Amniotic epithelial cell (primary cell): Measurements from ENCODE around the gene ZSCAN26.

ENCODE experiments used
- DNase-seq: peaks from one replicate; pipeline ENCODE4 v3.0.0-alpha.2; 2010; ENCODE audit warnings: low read depth

Gene ZSCAN26

DNA sequence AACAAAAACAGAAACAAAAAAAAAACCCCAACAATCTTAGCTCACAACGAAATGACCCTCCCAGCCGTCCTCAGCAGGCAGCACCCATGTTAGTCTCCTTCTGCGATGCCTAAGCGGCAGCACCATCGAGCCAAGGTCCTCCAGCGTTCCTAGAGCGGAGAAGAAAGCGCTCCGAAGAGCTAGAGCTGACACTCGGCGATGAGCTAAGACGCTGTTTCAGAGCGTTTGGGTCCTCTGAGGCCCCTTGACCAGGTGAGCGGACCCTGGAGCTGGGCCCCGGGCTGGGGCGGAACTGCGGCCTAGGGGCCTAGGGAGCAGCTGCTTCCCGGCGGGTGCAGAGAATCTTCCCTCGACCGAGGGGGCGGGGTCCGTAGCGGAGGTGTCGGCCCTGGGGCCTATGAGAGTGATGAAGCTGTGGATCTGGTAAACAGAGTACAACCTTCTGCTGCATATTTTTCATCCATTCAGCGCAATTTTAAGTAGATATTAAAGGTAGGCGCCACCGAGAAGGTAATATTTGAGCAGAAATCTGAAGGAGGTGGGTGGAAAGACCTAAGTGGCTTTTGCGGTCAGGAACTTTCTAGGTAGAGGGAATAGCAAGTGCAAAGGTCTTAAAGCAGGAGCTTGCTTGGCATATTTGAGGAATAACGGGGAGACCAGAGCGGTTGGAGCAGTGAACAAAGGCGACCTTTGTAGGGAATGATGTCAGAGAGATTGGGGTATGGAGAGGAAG lies at the start of gene ZSCAN26:
TSS of gene ZSCAN26 (plus strand) at position 182 of the 733 bp plus-strand sequence. CDS start 4,777 bp downstream, outside the sequence.
- DNase-seq, result peak; percentile 87

DNA sequence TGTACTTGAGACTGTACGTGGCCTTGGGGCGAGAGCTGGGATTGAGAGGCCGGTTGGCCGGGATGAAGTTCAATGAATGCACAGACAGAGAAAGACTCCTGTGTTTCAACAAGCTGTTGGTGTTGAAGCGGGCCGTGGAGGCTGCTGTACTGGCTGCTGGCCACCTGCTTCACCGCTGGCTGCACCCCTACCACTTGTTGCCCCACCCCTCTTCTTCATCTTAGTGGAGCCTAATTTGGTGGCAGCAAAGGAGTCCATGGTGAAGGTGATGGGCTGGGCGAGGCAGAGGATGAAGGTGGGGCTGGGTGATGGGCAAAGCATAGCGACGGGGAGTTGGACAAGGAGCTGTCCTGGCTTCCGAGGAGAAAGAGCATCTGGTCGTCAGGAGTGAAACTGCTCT lies 49.1 kb upstream of the ZSCAN26 start:
- no peak for DNase-seq

DNA sequence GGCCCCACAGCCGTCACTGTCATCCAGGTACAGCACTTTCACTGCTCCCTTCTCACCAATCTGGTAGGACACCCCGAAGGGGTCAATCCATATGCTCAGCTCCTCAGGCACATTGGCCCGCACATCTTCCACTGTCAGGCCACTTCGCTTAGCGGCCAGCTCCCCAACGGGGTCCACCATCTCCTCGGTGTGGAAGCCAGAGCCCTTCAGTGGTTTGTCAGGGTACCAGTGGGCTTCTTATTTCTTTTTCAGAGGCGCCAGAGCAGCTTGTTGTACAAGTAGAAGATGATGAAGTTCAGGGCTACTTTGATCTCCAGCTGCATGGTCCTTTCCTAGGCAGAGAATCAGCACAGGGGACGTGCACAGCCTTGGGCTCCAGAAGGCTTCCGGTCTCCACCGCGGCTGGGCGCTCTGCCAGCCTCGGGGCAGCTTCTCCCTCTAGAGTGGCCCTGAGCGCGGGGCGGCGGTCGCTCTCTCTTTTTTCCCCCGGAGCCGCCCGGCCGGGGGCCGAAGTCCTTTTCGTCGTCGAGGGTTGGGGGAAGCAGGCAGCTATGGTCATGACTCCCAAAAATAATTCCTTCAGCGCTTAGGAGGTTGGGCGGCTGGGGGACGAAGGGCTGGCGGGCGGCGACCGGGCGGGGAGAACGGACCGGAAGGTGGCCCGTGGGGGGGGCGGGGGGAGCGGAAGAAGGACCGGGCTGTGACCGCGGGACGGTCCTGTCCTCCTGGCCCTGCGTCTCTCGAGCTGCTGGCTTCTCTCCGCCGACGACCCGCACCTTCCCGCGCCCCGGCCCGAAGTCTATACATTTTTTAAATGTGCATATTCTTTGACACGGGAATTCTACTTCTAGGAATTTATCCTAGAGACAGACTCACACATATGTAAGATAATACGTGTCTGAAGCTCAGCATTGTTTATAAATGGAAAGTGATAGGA lies 48.4 kb upstream of the ZSCAN26 start:
- peak; percentile 40 for DNase-seq

DNA sequence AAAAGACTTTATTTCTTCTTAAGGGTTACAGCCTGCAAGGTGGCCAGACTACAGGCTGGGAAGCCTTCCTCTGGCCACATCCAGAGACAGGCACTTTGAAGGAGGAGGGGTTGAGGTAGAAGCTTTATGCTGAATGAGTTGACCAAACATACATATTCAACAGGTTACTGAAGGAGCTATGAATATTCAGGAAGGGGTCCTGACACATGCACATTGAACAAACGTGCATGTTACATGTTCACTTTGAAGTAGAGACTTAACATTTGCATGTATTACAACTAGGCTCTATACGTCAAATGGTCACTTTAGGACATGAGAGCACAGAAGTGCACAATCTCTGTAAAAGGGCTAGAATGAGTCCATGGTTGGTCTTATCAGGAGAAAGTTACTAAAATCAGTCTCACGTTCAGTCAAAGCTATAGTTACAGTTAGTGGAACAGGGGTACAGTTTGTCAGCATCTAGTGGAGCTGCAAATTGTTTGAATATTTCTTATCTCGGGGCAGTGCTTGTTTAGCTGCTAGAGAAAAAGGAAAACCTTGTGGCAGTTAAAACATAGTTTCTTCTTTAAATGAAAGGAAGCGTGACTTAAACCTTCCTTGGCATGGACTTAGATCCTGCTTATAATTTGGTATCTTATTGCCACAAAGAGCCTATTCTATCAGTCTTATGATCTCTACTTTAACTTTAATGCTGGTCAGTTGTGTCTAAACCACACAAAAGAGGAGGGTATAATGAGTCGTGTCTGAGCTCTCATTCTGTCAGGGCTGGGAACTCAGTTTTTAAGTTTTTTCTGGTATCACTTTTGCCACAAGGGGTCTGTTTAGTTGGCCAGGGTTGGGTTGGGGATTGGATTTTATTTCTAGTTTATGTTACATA lies 46.4 kb upstream of the ZSCAN26 start:
- no peak for DNase-seq

DNA sequence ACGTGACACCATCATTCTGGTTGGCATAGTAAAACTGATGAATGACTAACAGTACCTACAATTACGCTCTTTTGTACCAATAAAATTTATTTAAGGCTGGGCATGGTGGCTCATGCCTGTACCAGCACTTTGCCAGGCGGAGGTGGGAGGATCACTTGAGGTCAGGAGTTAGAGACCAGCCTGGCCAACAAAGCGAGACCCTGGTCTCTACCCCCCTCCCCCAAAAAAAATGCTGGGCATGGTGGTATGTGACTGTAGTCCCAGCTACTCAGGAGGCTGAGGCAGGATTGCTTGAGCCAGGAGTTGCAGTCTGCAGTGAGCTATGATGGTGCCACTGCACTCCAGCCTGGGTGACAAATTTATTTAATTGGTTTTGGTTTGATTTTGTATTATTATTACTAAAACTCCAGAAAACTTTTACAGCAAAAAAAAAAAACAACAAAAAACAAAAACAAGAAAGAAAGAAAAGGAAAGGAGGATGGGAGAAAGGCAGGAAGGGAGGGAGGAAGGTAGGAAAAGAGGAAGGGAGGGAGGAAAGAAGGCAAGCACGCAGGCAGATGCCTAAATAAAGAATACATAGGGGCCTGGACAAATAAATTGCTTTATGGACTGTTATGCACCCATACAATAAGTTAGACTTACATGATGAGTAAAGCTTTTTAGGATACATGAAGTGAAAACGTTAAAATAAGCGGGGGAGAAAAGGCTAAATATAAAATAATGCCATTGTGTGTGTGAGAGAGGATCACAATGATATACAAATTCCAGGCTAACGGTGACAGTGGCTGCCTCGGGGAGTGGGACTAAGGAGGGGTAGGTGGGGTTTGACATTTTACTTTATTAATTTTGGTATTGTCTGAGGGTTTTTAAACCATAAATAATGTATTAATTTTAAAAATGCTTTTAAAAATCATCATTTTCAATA lies 42.5 kb upstream of the ZSCAN26 start:
- DNase-seq, result no peak

DNA sequence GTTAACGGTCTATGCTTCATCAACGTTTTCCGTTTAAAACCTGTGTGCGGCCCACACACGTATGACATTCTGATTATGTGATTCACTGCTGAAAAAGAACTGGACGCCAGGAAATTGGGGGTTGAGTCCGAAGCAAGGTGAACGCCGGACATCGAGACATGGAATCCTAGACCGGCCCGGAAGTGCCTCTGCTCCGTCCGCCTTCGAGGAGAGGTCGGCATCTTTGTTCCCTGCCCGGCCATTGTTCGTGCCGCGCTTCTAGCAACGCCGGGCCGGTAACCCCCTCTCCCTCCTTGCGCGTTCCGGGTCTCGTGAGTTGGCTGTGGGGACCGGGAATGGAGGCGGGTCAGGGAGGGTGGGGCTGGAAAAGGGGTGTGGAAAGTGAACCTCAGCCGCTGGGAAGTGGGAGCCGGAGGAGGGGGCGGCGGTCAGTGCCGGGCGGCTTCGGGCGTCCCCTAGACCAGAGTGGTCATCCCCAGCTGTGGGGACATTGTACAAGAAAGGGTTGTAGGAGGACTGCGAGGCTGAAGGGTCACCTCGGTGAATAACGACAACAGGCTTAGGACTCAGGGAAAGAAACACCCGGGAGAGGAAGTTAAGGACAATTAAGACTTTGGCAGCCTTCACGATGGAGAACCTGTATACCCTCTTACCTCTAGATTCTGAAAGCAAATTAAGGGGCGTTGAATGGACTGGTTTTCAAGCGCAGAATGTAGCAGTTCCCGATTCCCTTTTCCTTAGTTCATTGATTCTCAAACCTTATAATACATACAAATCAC lies 41.7 kb upstream of the ZSCAN26 start, which contains the start of gene ZSCAN9:
TSS of gene ZSCAN9 (plus strand) at position 220 of the 779 bp plus-strand sequence. CDS start 1,810 bp downstream, outside the sequence.
- DNase-seq, result peak; percentile 88

DNA sequence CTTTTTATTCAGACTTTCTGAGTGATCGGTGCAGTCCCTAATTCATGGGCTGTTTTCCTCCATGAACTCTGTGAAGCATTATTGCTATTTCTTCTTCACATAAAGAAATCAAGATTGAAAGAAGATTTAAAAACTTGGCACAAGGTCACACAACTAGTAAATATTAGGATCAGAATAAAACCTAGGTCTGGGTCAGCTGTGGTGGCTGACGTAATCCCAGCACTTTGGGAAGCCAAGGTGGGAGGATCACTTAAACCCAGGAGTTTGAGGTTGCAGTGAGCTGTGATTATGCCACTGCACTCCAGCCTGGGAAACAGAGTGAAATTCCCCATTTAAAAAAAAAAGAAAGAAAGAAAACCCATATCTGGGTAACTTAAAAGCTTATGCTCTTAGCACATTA lies 40.5 kb upstream of the ZSCAN26 start:
- DNase-seq, result no peak

DNA sequence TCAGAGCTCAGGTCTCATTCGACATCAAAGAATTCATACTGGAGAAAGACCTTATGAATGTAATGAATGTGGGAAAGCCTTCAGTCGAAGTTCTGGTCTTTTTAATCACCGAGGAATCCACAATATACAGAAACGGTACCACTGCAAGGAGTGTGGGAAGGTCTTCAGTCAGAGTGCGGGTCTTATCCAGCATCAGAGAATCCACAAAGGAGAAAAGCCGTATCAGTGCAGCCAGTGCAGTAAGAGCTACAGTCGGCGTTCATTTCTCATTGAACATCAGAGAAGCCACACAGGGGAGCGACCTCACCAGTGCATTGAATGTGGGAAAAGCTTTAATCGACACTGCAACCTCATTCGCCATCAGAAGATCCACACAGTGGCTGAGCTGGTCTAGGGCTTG lies 34.2 kb upstream of the ZSCAN26 start:
- DNase-seq, result no peak

DNA sequence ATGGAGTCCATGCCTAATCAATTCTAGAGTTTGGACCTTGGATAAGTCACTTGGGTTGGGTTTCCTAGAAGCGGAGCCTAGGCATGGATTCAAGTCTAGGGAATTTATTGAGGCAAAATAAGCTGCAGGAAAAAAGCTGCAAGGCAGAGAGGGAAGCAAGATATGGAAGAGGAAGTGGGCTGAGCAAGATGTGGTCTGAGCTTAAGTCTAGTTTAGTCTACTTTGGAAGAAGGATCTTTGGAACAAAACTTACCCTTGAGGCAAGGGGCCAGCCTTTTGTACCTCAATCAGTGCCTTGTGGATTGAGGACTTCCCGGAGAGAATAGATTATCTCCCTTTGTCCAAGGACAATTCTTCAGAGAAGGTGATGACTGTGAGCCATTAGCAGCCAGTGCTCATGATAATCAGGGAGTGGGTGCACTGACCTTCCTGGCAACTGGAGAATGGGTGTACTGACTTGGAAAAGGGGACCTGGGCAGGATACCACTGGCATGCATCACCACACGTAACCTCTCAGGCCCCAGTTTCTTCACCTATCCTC lies 31.0 kb upstream of the ZSCAN26 start:
- no peak for DNase-seq

DNA sequence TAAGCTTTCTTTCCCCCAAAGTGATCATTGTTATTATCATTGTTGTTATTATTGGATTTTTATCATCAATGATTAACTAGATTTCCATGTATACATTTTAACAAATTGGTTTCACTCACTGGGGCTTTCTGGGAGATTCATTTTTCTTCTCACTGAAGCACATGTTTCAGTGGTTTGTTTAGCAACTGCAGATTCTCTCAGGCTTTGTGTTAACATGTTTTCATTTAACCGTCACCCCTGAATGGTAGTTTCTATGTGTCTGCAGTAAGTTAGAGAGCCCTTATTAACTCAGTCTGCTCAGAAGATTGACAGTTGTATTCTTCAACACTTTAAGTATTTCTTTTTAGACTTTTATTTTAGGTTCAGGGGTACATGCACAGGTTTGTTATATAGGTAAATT lies 27.3 kb upstream of the ZSCAN26 start:
- no peak for DNase-seq

DNA sequence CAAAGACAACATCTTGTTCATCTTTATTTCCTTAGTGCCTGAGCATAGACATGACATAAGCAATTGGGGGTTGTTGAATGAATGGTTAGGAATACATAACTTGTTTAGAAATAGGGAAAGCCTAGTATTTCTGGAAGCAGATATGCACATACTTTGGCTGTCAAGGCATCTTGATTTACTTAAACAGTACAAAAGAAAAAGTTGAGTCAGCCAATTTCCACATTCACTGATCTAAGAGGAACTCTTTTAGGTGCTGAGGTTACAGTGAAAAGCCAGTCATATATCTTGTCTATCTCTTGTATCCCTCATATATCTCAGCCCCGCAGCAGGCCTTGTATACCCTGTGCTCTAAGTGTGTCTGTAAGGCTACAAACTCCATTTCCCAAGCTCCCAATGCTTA lies 26.5 kb upstream of the ZSCAN26 start:
- peak; percentile 68 for DNase-seq

DNA sequence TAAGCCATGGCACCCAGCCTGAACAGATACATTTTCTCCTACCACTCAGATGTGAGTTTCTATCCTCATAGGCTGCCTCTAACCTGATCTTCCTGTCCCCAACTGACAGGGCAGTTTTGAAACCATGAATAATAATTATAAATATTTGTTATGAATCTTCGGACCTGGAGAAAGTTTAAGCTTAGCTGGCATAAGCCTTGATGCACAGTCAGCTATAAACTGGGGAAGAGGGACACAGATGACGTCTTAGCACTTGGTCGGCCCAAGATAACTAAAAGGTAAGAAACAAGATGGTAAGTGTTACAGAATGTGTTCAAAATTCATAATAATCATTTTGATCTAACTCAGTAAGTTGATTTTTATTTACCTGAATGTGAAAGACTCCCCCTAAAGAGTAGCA lies 23.0 kb upstream of the ZSCAN26 start:
- no peak for DNase-seq

DNA sequence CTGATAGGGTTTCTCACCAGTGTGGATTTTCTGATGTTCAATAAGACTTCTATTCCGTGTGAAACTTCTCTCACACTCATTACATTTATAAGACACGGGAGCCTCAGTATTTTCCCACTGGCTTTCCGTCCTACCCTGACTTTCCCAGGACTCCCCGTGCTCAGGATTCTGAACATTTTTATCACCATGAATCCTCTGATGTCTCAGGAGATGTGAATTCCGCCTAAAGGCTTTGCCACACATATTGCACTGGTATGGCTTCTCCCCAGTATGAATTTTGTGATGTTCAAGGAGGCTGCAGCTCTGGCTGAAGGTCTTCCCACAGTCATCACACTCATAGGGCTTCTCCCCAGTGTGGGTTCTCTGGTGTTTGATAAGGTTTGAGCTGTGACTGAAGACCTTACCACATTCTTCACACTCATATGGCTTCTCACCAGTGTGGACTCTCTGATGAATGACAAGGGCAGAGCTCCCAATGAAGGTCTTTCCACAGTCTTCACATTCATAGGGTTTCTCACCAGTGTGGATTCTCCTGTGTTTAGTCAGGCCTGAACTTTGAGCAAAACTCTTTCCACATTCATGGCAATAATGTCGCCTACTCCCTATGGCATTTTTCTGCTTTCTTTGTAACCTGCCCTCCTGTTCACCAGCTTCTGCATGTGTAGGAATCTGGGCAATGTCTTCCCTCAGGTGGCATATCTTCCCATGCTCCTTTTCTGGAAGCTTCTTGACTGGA lies 21.6 kb upstream of the ZSCAN26 start:
- no peak for DNase-seq

DNA sequence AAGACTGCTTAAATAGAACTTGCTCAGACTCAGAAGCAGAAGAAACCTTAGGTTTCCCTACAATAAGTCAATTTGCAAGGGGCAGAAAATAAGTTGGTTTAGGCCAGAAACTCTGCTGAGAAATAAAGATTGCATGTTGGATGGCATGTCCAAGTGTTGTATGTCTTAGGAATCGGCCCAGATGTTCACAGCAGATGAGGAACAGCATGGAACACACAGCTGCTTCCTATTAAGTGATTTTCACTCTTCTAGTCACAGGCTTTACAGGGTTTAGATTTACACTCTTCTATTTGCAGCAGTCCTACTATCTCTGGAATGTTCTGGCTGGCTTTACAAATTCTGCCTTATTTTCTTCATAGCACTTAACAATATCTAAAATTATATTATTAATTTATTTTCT lies 18.0 kb upstream of the ZSCAN26 start:
- DNase-seq, result no peak

DNA sequence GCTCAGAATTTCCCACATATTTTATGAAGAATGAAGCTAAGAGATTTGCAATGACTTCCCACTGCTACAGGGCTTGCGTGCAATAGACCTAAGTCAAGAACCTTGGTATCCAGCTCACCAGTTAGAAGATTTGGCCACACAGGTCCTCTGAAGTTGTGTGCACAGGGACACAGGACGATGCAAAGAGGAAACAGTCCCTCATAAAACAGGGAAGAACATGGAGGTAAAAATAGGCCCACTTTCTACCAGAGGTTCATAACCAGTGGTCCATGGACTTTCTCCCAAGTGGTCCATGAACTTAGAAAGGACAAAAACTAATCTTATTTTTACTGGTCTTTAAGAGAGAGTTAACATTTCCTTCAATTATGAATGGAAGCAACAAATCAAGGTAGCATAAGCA lies 16.2 kb upstream of the ZSCAN26 start:
- DNase-seq, result no peak

DNA sequence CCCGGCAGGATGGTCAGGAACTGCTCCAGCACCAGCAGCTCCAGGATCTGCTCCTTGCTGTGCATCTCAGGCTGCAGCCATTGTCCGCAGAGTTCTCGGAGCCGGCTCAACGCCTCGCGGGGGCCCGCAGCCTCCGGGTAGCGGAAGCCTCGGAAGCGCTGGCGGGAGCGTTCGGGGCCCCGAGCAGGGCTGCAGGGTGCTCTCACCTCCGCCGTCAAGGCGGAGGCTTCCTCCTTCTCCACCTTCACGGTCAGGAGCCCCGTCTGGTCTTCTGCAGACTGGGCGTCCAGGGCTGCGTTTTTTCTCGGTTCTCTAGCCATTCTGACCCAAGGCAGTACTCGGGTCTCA lies 15.3 kb upstream of the ZSCAN26 start:
- no peak for DNase-seq

DNA sequence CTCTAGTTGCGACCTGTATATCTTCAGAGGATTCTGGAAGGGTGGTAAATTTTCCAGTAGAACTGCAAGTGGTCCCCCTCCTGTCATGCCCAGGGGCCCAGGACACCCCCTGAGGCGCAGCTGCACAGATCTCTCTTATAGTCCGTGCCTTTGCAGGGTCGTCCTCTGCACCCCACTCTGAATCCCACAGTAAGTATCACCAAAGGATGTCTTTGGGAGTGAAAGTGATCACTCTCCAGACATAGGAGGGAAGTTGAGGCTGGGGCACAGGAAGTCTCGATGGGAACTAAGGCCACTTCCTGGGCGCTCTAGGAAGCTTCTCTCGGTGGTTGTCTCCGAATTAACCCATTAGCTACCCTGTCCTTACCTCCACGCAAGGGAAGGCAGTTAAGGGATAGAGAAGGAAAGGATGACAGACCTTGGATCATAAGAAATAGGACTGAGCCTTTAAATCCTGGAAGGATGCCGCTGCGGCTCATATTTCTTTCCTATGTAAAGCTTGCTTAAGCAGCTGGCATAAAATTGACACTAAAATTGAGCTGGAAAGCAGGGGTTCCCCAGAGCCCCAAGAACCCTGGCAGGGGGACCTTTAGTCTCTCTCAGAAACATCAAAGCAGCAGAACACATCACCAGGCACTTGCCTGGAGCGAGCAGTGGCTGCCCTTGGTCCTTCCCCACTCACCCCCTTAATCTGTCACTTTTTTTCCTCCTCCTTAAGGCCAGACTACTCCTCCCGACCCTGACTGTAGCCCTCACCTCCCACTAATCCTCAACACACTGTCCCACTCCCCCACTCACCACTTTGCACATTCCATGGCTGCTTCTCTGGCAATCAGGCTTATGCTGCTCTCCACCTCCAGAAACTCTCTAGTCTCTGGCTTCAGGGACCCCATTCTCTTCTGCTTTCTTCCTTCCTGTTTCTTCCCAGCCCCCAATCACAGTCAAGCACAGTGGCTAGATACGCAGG lies 14.7 kb upstream of the ZSCAN26 start, which contains the start of gene ZKSCAN4:
TSS of gene ZKSCAN4 (minus strand) at position 261 of the 967 bp plus-strand sequence. CDS start 289 bp downstream, outside the sequence.
- peak; percentile 94 for DNase-seq

DNA sequence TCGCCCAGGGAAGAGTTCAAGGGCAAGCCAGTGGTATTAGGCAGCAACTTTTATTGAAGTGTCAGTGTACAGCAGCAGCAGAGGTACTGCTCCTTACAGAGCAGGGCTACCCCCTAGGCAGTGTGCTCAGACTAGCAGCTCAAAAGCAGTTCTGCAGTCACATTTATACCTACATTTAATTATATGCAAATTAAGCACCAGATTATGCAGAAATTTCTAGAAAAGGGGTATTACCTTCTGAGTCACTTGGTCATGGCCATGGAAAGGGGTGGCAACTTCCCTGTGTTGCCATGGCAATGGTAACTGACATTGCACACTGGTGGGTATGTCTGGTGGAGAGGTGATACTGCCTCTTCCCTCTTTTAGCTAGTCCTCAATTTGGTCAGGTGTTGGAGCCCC lies 12.8 kb upstream of the ZSCAN26 start:
- no peak for DNase-seq
